ENCODE results near the gene UBE2B. TPM values are rescaled to one million over a fixed set of nuclear protein-coding genes. Genes with fewer than 3 reads are reported as not detected.

Gene UBE2B
- total RNA-seq, 1 experiment from 2014 or later: 91.9 TPM

GRCh38 chr5:134438721-134439123 lies 67.4 kb downstream of the UBE2B start:
- ChIA-PET RAD21 (ENCODE audit: low non-redundant PET in 1 of 2, low total read pairs in 2 of 2, uncharacterized antibody in 2 of 2, unreplicated experiment in 2 of 2) (no interaction called here), CTCF (no interaction called here), POLR2A (no interaction called here)
- Histone ChIP-seq H3K9me2 (ENCODE audit: insufficient read depth) (no peaks in the 10 kb centered on the region), H3K4me1 (ENCODE audit: control insufficient read depth in 1 of 2, insufficient read depth in 2 of 2, low read length in 2 of 2) (peaks cover 5 to 26% of the 10 kb centered on the region in 2 experiments; a peak in 3 of 4 replicates), H3K36me3 (ENCODE audit: control insufficient read depth in 1 of 2, insufficient read depth in 2 of 2, low read length in 2 of 2) (no peaks in the 10 kb centered on the region), H3K4me2 (ENCODE audit: low read length) (no peak overlapping the region), H4K20me1 (ENCODE audit: insufficient read depth) (no peaks in the 10 kb centered on the region), H3K79me2 (ENCODE audit: insufficient read depth, low read length) (no peaks in the 10 kb centered on the region), H3K27me3 (ENCODE audit: insufficient read depth, low read length) (no peaks in the 10 kb centered on the region), H3K27ac (ENCODE audit: low read depth, low read length) (no peak overlapping the region), H3K9ac (ENCODE audit: low read length) (no peak overlapping the region), H3K9me3 (ENCODE audit: control insufficient read depth in 1 of 2, insufficient read depth in 1 of 2, low read depth in 1 of 2, low read length in 2 of 2) (no peaks in the 10 kb centered on the region), H3K4me3 (replicated peaks in 1 of 2; ENCODE audit: low read depth in 1 of 2, low read length in 2 of 2) (no peak overlapping the region), H2AFZ (ENCODE audit: low read depth, low read length, poor library complexity, severe bottlenecking) (no peak overlapping the region)
- ATAC-seq (no peak), DNase-seq (ENCODE audit: low read depth, low spot score) (no peak)
- TF ChIP-seq YY1 (IDR thresholded peaks at IDR 0.05; ENCODE audit: extremely low read depth, insufficient replicate concordance, low read depth, low read length): no peak
- no peak for TF ChIP-seq ZFX (IDR thresholded peaks at IDR 0.05)
- TF ChIP-seq CBX3 (IDR thresholded peaks at IDR 0.05; ENCODE audit: low read depth): no peak
- TF ChIP-seq RAD21 (IDR thresholded peaks at IDR 0.05; ENCODE audit: low read depth): no peak
- no peak for TF ChIP-seq CEBPB (IDR thresholded peaks at IDR 0.05; ENCODE audit: low read depth)
- TF ChIP-seq ZNF274 (IDR thresholded peaks at IDR 0.05; ENCODE audit: low read depth, low read length): no peak
- BruUV-seq (replicated peaks): no TSS peak
- intact Hi-C loops (cut with micrococcal nuclease): no loop called here

GRCh38 chr5:134439210-134439654 lies 67.9 kb downstream of the UBE2B start:
- no peak overlapping the region for H2AFZ ChIP-seq (ENCODE audit: low read depth, low read length, poor library complexity, severe bottlenecking)
- no peak for TF ChIP-seq ELF1 (IDR thresholded peaks at IDR 0.05; ENCODE audit: borderline replicate concordance, low read depth)
- TF ChIP-seq SIN3A (IDR thresholded peaks at IDR 0.05; ENCODE audit: low read depth): no peak
- no peak for TF ChIP-seq SP1 (IDR thresholded peaks at IDR 0.05; ENCODE audit: low read depth)
- TF ChIP-seq TCF7L2 (IDR thresholded peaks at IDR 0.05; ENCODE audit: borderline replicate concordance, extremely low read depth, insufficient read depth, insufficient read length): no peak
- no peak for TF ChIP-seq ZNF274 (IDR thresholded peaks at IDR 0.05; ENCODE audit: low read depth, low read length)
- no peak for TF ChIP-seq JUND (IDR thresholded peaks at IDR 0.05)
- no peak for TF ChIP-seq CTCF (IDR thresholded peaks at IDR 0.05 in 2 of 3, conservative IDR thresholded peaks at IDR 0.05 in 1 of 3; ENCODE audit: borderline replicate concordance in 1 of 3, insufficient read depth in 1 of 3, low read depth in 2 of 3, low read length in 2 of 3)
- TF ChIP-seq EZH2phosphoT487 (IDR thresholded peaks at IDR 0.05; ENCODE audit: borderline replicate concordance): no peak
- no peak for TF ChIP-seq FOSL1 (IDR thresholded peaks at IDR 0.05; ENCODE audit: low read depth)
- TF ChIP-seq MAX (IDR thresholded peaks at IDR 0.05): peak; percentile 52; the same call in 1 of the 2 replicates
- peak; percentile 71 for TF ChIP-seq CEBPB (IDR thresholded peaks at IDR 0.05; ENCODE audit: low read depth)
- TF ChIP-seq ZFX (IDR thresholded peaks at IDR 0.05): no peak
- TF ChIP-seq YY1 (IDR thresholded peaks at IDR 0.05; ENCODE audit: extremely low read depth, insufficient replicate concordance, low read depth, low read length): no peak
- TF ChIP-seq SRF (IDR thresholded peaks at IDR 0.05; ENCODE audit: low read depth): no peak
- TF ChIP-seq POLR2AphosphoS5 (IDR thresholded peaks at IDR 0.05; ENCODE audit: low read depth, low read length): no peak
- no peak overlapping the region for H3K9ac ChIP-seq (ENCODE audit: low read length)
- H3K36me3 ChIP-seq (ENCODE audit: control insufficient read depth in 1 of 2, insufficient read depth in 2 of 2, low read length in 2 of 2): no peaks in the 10 kb centered on the region
- H3K4me2 ChIP-seq (ENCODE audit: low read length): no peak overlapping the region
- no peak overlapping the region for H3K4me3 ChIP-seq (replicated peaks in 1 of 2; ENCODE audit: low read depth in 1 of 2, low read length in 2 of 2)
- ATAC-seq (peak; percentile 41), DNase-seq (ENCODE audit: low read depth, low spot score) (no peak)
- no peaks in the 10 kb centered on the region for H3K9me2 ChIP-seq (ENCODE audit: insufficient read depth)
- ChIA-PET POLR2A (no interaction called here), CTCF (no interaction called here), RAD21 (ENCODE audit: low non-redundant PET in 1 of 2, low total read pairs in 2 of 2, uncharacterized antibody in 2 of 2, unreplicated experiment in 2 of 2) (no interaction called here)
- peaks cover 5 to 26% of the 10 kb centered on the region in 2 experiments; a peak in 3 of 4 replicates for H3K4me1 ChIP-seq (ENCODE audit: control insufficient read depth in 1 of 2, insufficient read depth in 2 of 2, low read length in 2 of 2)
- H3K27me3 ChIP-seq (ENCODE audit: insufficient read depth, low read length): no peaks in the 10 kb centered on the region
- BruUV-seq (replicated peaks): no TSS peak
- H3K27ac ChIP-seq (ENCODE audit: low read depth, low read length): no peak overlapping the region
- no peaks in the 10 kb centered on the region for H4K20me1 ChIP-seq (ENCODE audit: insufficient read depth)
- H3K9me3 ChIP-seq (ENCODE audit: control insufficient read depth in 1 of 2, insufficient read depth in 1 of 2, low read depth in 1 of 2, low read length in 2 of 2): no peaks in the 10 kb centered on the region
- intact Hi-C loops (cut with micrococcal nuclease): no loop called here
- H3K79me2 ChIP-seq (ENCODE audit: insufficient read depth, low read length): no peaks in the 10 kb centered on the region
